Liver (tissue), 9 donors: ENCODE measurements around the gene SH3D19. TPM values are rescaled to one million over a fixed set of nuclear protein-coding genes. Genes with fewer than 3 reads are reported as not detected.

Experiments used
- DNase-seq: peaks from one replicate; pipeline ENCODE4 v3.0.0-alpha.2; 2017; ENCODE audit warnings: low spot score
- H3K27ac ChIP-seq, 2 donors: one replicate each; pipeline ENCODE4 v1.7.0; 2013; ENCODE audit warnings: inconsistent platforms in 2 of 2, low read length in 2 of 2, control low read depth in 1 of 2, low read depth in 1 of 2, mild to moderate bottlenecking in 1 of 2
- H3K27me3 ChIP-seq, 4 donors: one replicate each; pipeline versions ENCODE4 v1.6.1 to v1.7.0; 2013; ENCODE audit warnings: low read length in 3 of 4, inconsistent platforms in 1 of 4, mild to moderate bottlenecking in 1 of 4, moderate library complexity in 1 of 4; ENCODE audit not compliant: control insufficient read depth in 4 of 4, insufficient read depth in 4 of 4
- H3K36me3 ChIP-seq, 4 donors: one replicate each; pipeline versions ENCODE4 v1.6.1 to v1.7.0; 2013; ENCODE audit warnings: low read length in 3 of 4, mild to moderate bottlenecking in 3 of 4, low read depth in 1 of 4, moderate library complexity in 1 of 4; ENCODE audit not compliant: control insufficient read depth in 4 of 4, insufficient read depth in 3 of 4
- H3K4me1 ChIP-seq, 4 donors: one replicate each; pipeline versions ENCODE4 v1.6.1 to v1.7.0; 2013; ENCODE audit warnings: low read length in 3 of 4, mild to moderate bottlenecking in 3 of 4, moderate library complexity in 1 of 4; ENCODE audit not compliant: control insufficient read depth in 4 of 4, insufficient read depth in 4 of 4
- H3K4me3 ChIP-seq, 3 donors: one replicate each; pipeline versions ENCODE4 v1.6.1 to v1.7.0; 2013; ENCODE audit warnings: low read length in 3 of 3, control low read depth in 1 of 3, low read depth in 1 of 3, mild to moderate bottlenecking in 1 of 3
- H3K9ac ChIP-seq, 2 donors: one replicate each; pipeline ENCODE4 v1.7.0; 2013; ENCODE audit warnings: low read length in 2 of 2, mild to moderate bottlenecking in 2 of 2, moderate library complexity in 2 of 2, control low read depth in 1 of 2, low read depth in 1 of 2
- H3K9me3 ChIP-seq, 4 donors: one replicate each; pipeline versions ENCODE4 v1.6.1 to v1.7.0; 2013; ENCODE audit warnings: low read length in 3 of 4; ENCODE audit not compliant: control insufficient read depth in 4 of 4
- EGR1 ChIP-seq, 2 donors: IDR thresholded peaks; 2 replicates each; pipeline ENCODE4 v1.6.1; 2016 to 2018; ENCODE audit warnings: antibody characterized with exemption in 2 of 2, low read depth in 2 of 2
- FOXA1 ChIP-seq: IDR thresholded peaks from 2 replicates; pipeline ENCODE4 v1.6.1; 2016; ENCODE audit warnings: antibody characterized with exemption
- FOXA2 ChIP-seq: IDR thresholded peaks from 2 replicates; pipeline ENCODE4 v1.6.1; 2016; ENCODE audit warnings: antibody characterized with exemption
- GABPA ChIP-seq, 2 donors: IDR thresholded peaks in 1 of 2; conservative IDR thresholded peaks in 1 of 2; 2 replicates each; pipeline ENCODE4 v1.6.1; 2016; ENCODE audit warnings: antibody characterized with exemption in 2 of 2, mild to moderate bottlenecking in 1 of 2, moderate library complexity in 1 of 2
- HNF4A ChIP-seq, 2 donors: conservative IDR thresholded peaks; 2 replicates each; pipeline ENCODE4 v1.6.1; 2016; ENCODE audit warnings: antibody characterized with exemption in 2 of 2, mild to moderate bottlenecking in 2 of 2
- HNF4G ChIP-seq: IDR thresholded peaks from 2 replicates; pipeline ENCODE4 v1.6.1; 2016; ENCODE audit warnings: antibody characterized with exemption
- JUND ChIP-seq, 2 donors: IDR thresholded peaks; 2 replicates each; pipeline ENCODE4 v1.6.1; 2016; ENCODE audit warnings: antibody characterized with exemption in 2 of 2
- NR2F2 ChIP-seq: IDR thresholded peaks from 2 replicates; pipeline ENCODE4 v1.6.1; 2016; ENCODE audit warnings: antibody characterized with exemption
- RAD21 ChIP-seq, 2 donors: IDR thresholded peaks; 2 replicates each; pipeline ENCODE4 v1.6.1; 2016; ENCODE audit warnings: antibody characterized with exemption in 2 of 2, mild to moderate bottlenecking in 2 of 2
- RXRA ChIP-seq, 2 donors: IDR thresholded peaks; 2 replicates each; pipeline ENCODE4 v1.6.1; 2017 to 2018; ENCODE audit warnings: antibody characterized with exemption in 2 of 2, mild to moderate bottlenecking in 1 of 2
- SP1 ChIP-seq: IDR thresholded peaks from 2 replicates; pipeline ENCODE4 v1.6.1; 2018; ENCODE audit warnings: antibody characterized with exemption, mild to moderate bottlenecking
- TAF1 ChIP-seq: conservative IDR thresholded peaks from 2 replicates; pipeline ENCODE4 v1.6.1; 2016; ENCODE audit warnings: antibody characterized with exemption, mild to moderate bottlenecking
- YY1 ChIP-seq: IDR thresholded peaks from 2 replicates; pipeline ENCODE4 v1.6.1; 2016; ENCODE audit warnings: antibody characterized with exemption, mild to moderate bottlenecking
- WGBS: extraction: QIAGEN DNeasy Blood & Tissue Kit; methylation state at CpG from one replicate; pipeline ENCODE4 v1.1.7; 2013; 5-methylcytosine and 5-hydroxymethylcytosine counted together
- polyA plus RNA-seq, 2 donors: library from polyadenylated mRNA; stranded (reverse) in 1 of 2; unstranded in 1 of 2; fragments of 200-250 nt in 1 of 2; fragments of >200 nt in 1 of 2; fragmentation: Nextera tagmentation in 1 of 2; extraction: Ambion mirVana in 1 of 2; gene quantifications; one replicate each; pipeline versions ENCODE4 v1.2.1 to v1.2.3, GENCODE V29; 2013 to 2015
- total RNA-seq, 2 donors: library from RNA; depleted of rRNA; stranded (reverse); fragments of >200 nt; gene quantifications; one replicate each; pipeline ENCODE4 v1.2.3, GENCODE V29; 2014
- TF ChIP-seq, protein P1 (sequence below): IDR thresholded peaks from 2 replicates; pipeline ENCODE4 v1.6.1; 2016; ENCODE audit warnings: antibody characterized with exemption
- TF ChIP-seq, protein P2 (sequence below): fragments of 150-350 bp; IDR thresholded peaks from 2 replicates; pipeline ENCODE4 v1.5.1; 2017; ENCODE audit warnings: improper control_type of control experiment, low read depth, low read length; ENCODE audit not compliant: missing input control
- TF ChIP-seq, protein P3 (sequence below): IDR thresholded peaks from 2 replicates; pipeline ENCODE4 v1.6.1; 2016; ENCODE audit warnings: antibody characterized with exemption, mild to moderate bottlenecking
- TF ChIP-seq, protein P4 (sequence below): IDR thresholded peaks from 2 replicates; pipeline ENCODE4 v1.6.1; 2016; ENCODE audit warnings: antibody characterized with exemption
- TF ChIP-seq, protein P5 (sequence below): IDR thresholded peaks from 2 replicates; pipeline ENCODE4 v1.6.1; 2016; ENCODE audit warnings: antibody characterized with exemption
- donor health status: healthy.
- donor health status: healthy.
- donor health status: healthy.
- donor health status: healthy.
- donor health status: healthy.

The SH3D19 gene
- total and polyA plus RNA-seq, 4 donors: 11.0 to 22.2 (median 17.1) TPM

DNA sequence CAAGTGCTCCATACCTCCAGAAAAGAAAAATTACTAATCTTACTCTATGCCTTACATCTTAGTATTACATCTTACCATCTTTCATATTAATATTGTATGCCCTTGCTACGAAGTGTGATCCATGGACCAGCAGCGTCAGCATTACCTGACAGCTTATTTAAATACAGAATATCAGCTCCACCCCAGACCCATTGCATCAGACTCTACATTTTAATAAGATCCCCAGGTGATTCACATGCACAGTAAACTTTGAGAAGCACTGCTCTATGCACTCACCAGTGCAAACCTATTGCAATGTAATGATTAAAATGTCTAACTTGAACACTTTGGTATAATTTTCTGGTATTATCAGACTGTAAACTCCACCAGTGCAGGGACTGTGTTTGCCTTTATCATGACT lies 14.1 kb upstream of the SH3D19 start (continued):
- TF ChIP-seq, protein P1, sequence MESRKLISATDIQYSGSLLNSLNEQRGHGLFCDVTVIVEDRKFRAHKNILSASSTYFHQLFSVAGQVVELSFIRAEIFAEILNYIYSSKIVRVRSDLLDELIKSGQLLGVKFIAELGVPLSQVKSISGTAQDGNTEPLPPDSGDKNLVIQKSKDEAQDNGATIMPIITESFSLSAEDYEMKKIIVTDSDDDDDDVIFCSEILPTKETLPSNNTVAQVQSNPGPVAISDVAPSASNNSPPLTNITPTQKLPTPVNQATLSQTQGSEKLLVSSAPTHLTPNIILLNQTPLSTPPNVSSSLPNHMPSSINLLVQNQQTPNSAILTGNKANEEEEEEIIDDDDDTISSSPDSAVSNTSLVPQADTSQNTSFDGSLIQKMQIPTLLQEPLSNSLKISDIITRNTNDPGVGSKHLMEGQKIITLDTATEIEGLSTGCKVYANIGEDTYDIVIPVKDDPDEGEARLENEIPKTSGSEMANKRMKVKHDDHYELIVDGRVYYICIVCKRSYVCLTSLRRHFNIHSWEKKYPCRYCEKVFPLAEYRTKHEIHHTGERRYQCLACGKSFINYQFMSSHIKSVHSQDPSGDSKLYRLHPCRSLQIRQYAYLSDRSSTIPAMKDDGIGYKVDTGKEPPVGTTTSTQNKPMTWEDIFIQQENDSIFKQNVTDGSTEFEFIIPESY: no peak
- TF ChIP-seq RAD21 (IDR thresholded peaks at IDR 0.05) (no peak), GABPA (IDR thresholded peaks at IDR 0.05 in 1 of 2, conservative IDR thresholded peaks at IDR 0.05 in 1 of 2) (no peak), SP1 (no peak), JUND (IDR thresholded peaks at IDR 0.05) (no peak), HNF4A (conservative IDR thresholded peaks at IDR 0.05) (no peak)

DNA sequence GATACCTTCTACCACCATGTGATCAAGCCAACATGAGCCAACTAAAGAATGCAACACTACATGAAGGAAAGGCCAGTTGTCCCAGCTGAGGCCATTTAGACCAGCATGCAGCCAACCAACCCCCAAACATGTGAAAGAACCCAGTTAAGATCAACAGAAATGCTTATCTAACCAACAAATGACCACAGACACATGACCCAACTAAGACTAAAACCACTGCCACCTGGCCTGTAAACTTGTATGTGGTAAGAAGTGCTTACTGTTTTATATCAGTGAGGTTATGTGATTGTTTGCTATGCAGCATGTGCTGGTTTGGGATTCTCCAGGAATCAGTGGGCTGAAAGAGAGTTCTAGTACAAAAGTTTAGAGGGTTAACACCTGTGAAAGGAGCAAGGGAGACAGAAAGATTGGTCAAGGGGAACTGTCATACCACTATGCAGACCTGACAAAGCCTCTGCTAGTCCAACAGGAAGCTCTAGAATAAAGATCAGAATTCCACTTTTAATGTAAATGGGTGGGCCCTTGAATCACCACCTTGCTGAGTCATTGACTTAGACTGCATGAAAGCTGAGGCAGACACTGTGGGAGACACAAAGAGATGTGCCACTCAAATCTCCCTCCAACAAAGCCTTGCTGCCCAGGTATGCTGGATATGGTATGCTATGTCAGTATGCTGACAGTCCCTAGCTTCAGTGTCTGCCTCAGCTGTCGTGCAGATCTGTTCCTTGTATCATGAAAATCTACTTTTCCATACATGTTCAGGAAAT lies 6.1 kb upstream of the SH3D19 start:
- TF ChIP-seq EGR1 (IDR thresholded peaks at IDR 0.05; ENCODE audit: low read depth in 2 of 2) (no peak), NR2F2 (no peak), HNF4A (conservative IDR thresholded peaks at IDR 0.05) (no peak), RXRA (IDR thresholded peaks at IDR 0.05) (no peak), RAD21 (IDR thresholded peaks at IDR 0.05) (no peak), GABPA (IDR thresholded peaks at IDR 0.05 in 1 of 2, conservative IDR thresholded peaks at IDR 0.05 in 1 of 2) (no peak), YY1 (no peak), FOXA2 (no peak), HNF4G (no peak), JUND (IDR thresholded peaks at IDR 0.05) (no peak), SP1 (no peak), TAF1 (no peak), FOXA1 (no peak)
- TF ChIP-seq, protein P2, sequence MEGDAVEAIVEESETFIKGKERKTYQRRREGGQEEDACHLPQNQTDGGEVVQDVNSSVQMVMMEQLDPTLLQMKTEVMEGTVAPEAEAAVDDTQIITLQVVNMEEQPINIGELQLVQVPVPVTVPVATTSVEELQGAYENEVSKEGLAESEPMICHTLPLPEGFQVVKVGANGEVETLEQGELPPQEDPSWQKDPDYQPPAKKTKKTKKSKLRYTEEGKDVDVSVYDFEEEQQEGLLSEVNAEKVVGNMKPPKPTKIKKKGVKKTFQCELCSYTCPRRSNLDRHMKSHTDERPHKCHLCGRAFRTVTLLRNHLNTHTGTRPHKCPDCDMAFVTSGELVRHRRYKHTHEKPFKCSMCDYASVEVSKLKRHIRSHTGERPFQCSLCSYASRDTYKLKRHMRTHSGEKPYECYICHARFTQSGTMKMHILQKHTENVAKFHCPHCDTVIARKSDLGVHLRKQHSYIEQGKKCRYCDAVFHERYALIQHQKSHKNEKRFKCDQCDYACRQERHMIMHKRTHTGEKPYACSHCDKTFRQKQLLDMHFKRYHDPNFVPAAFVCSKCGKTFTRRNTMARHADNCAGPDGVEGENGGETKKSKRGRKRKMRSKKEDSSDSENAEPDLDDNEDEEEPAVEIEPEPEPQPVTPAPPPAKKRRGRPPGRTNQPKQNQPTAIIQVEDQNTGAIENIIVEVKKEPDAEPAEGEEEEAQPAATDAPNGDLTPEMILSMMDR: no peak
- TF ChIP-seq, protein P3, sequence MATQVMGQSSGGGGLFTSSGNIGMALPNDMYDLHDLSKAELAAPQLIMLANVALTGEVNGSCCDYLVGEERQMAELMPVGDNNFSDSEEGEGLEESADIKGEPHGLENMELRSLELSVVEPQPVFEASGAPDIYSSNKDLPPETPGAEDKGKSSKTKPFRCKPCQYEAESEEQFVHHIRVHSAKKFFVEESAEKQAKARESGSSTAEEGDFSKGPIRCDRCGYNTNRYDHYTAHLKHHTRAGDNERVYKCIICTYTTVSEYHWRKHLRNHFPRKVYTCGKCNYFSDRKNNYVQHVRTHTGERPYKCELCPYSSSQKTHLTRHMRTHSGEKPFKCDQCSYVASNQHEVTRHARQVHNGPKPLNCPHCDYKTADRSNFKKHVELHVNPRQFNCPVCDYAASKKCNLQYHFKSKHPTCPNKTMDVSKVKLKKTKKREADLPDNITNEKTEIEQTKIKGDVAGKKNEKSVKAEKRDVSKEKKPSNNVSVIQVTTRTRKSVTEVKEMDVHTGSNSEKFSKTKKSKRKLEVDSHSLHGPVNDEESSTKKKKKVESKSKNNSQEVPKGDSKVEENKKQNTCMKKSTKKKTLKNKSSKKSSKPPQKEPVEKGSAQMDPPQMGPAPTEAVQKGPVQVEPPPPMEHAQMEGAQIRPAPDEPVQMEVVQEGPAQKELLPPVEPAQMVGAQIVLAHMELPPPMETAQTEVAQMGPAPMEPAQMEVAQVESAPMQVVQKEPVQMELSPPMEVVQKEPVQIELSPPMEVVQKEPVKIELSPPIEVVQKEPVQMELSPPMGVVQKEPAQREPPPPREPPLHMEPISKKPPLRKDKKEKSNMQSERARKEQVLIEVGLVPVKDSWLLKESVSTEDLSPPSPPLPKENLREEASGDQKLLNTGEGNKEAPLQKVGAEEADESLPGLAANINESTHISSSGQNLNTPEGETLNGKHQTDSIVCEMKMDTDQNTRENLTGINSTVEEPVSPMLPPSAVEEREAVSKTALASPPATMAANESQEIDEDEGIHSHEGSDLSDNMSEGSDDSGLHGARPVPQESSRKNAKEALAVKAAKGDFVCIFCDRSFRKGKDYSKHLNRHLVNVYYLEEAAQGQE: no peak
- TF ChIP-seq, protein P4, sequence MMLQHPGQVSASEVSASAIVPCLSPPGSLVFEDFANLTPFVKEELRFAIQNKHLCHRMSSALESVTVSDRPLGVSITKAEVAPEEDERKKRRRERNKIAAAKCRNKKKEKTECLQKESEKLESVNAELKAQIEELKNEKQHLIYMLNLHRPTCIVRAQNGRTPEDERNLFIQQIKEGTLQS: no peak
- TF ChIP-seq, protein P1: no peak
- TF ChIP-seq, protein P5, sequence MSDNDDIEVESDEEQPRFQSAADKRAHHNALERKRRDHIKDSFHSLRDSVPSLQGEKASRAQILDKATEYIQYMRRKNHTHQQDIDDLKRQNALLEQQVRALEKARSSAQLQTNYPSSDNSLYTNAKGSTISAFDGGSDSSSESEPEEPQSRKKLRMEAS: no peak
- Histone ChIP-seq H3K9ac (no peak overlapping the region), H3K4me3 (no peak overlapping the region), H3K27me3 (no peaks in the 10 kb centered on the region), H3K27ac (no peak overlapping the region), H3K4me1 (peaks cover 0 to 7% (median 4%) of the 10 kb centered on the region in 4 donors), H3K36me3 (no peaks in the 10 kb centered on the region), H3K9me3 (no peaks in the 10 kb centered on the region)
- DNase-seq: no peak
- WGBS: 92% methylated on average over 1 of the region's 1 CpG
